Liver (tissue), 9 donors: Measurements from ENCODE around the gene CASTOR1. TPM values are rescaled to one million over a fixed set of nuclear protein-coding genes. Genes with fewer than 3 reads are reported as not detected.

Source experiments
- DNase-seq: peaks from one replicate; pipeline ENCODE4 v3.0.0-alpha.2; 2017; ENCODE audit warnings: low spot score
- H3K27ac ChIP-seq, 2 donors: one replicate each; pipeline ENCODE4 v1.7.0; 2013; ENCODE audit warnings: inconsistent platforms in 2 of 2, low read length in 2 of 2, control low read depth in 1 of 2, low read depth in 1 of 2, mild to moderate bottlenecking in 1 of 2
- H3K27me3 ChIP-seq, 4 donors: one replicate each; pipeline versions ENCODE4 v1.6.1 to v1.7.0; 2013; ENCODE audit warnings: low read length in 3 of 4, inconsistent platforms in 1 of 4, mild to moderate bottlenecking in 1 of 4, moderate library complexity in 1 of 4; ENCODE audit not compliant: control insufficient read depth in 4 of 4, insufficient read depth in 4 of 4
- H3K36me3 ChIP-seq, 4 donors: one replicate each; pipeline versions ENCODE4 v1.6.1 to v1.7.0; 2013; ENCODE audit warnings: low read length in 3 of 4, mild to moderate bottlenecking in 3 of 4, low read depth in 1 of 4, moderate library complexity in 1 of 4; ENCODE audit not compliant: control insufficient read depth in 4 of 4, insufficient read depth in 3 of 4
- H3K4me1 ChIP-seq, 4 donors: one replicate each; pipeline versions ENCODE4 v1.6.1 to v1.7.0; 2013; ENCODE audit warnings: low read length in 3 of 4, mild to moderate bottlenecking in 3 of 4, moderate library complexity in 1 of 4; ENCODE audit not compliant: control insufficient read depth in 4 of 4, insufficient read depth in 4 of 4
- H3K4me3 ChIP-seq, 3 donors: one replicate each; pipeline versions ENCODE4 v1.6.1 to v1.7.0; 2013; ENCODE audit warnings: low read length in 3 of 3, control low read depth in 1 of 3, low read depth in 1 of 3, mild to moderate bottlenecking in 1 of 3
- H3K9ac ChIP-seq, 2 donors: one replicate each; pipeline ENCODE4 v1.7.0; 2013; ENCODE audit warnings: low read length in 2 of 2, mild to moderate bottlenecking in 2 of 2, moderate library complexity in 2 of 2, control low read depth in 1 of 2, low read depth in 1 of 2
- H3K9me3 ChIP-seq, 4 donors: one replicate each; pipeline versions ENCODE4 v1.6.1 to v1.7.0; 2013; ENCODE audit warnings: low read length in 3 of 4; ENCODE audit not compliant: control insufficient read depth in 4 of 4
- EGR1 ChIP-seq, 2 donors: IDR thresholded peaks; 2 replicates each; pipeline ENCODE4 v1.6.1; 2016 to 2018; ENCODE audit warnings: antibody characterized with exemption in 2 of 2, low read depth in 2 of 2
- FOXA1 ChIP-seq: IDR thresholded peaks from 2 replicates; pipeline ENCODE4 v1.6.1; 2016; ENCODE audit warnings: antibody characterized with exemption
- FOXA2 ChIP-seq: IDR thresholded peaks from 2 replicates; pipeline ENCODE4 v1.6.1; 2016; ENCODE audit warnings: antibody characterized with exemption
- GABPA ChIP-seq, 2 donors: IDR thresholded peaks in 1 of 2; conservative IDR thresholded peaks in 1 of 2; 2 replicates each; pipeline ENCODE4 v1.6.1; 2016; ENCODE audit warnings: antibody characterized with exemption in 2 of 2, mild to moderate bottlenecking in 1 of 2, moderate library complexity in 1 of 2
- HNF4A ChIP-seq, 2 donors: conservative IDR thresholded peaks; 2 replicates each; pipeline ENCODE4 v1.6.1; 2016; ENCODE audit warnings: antibody characterized with exemption in 2 of 2, mild to moderate bottlenecking in 2 of 2
- HNF4G ChIP-seq: IDR thresholded peaks from 2 replicates; pipeline ENCODE4 v1.6.1; 2016; ENCODE audit warnings: antibody characterized with exemption
- JUND ChIP-seq, 2 donors: IDR thresholded peaks; 2 replicates each; pipeline ENCODE4 v1.6.1; 2016; ENCODE audit warnings: antibody characterized with exemption in 2 of 2
- NR2F2 ChIP-seq: IDR thresholded peaks from 2 replicates; pipeline ENCODE4 v1.6.1; 2016; ENCODE audit warnings: antibody characterized with exemption
- RAD21 ChIP-seq, 2 donors: IDR thresholded peaks; 2 replicates each; pipeline ENCODE4 v1.6.1; 2016; ENCODE audit warnings: antibody characterized with exemption in 2 of 2, mild to moderate bottlenecking in 2 of 2
- RXRA ChIP-seq, 2 donors: IDR thresholded peaks; 2 replicates each; pipeline ENCODE4 v1.6.1; 2017 to 2018; ENCODE audit warnings: antibody characterized with exemption in 2 of 2, mild to moderate bottlenecking in 1 of 2
- SP1 ChIP-seq: IDR thresholded peaks from 2 replicates; pipeline ENCODE4 v1.6.1; 2018; ENCODE audit warnings: antibody characterized with exemption, mild to moderate bottlenecking
- TAF1 ChIP-seq: conservative IDR thresholded peaks from 2 replicates; pipeline ENCODE4 v1.6.1; 2016; ENCODE audit warnings: antibody characterized with exemption, mild to moderate bottlenecking
- YY1 ChIP-seq: IDR thresholded peaks from 2 replicates; pipeline ENCODE4 v1.6.1; 2016; ENCODE audit warnings: antibody characterized with exemption, mild to moderate bottlenecking
- WGBS: extraction: QIAGEN DNeasy Blood & Tissue Kit; methylation state at CpG from one replicate; pipeline ENCODE4 v1.1.7; 2013; 5-methylcytosine and 5-hydroxymethylcytosine counted together
- polyA plus RNA-seq, 2 donors: library from polyadenylated mRNA; stranded (reverse) in 1 of 2; unstranded in 1 of 2; fragments of 200-250 nt in 1 of 2; fragments of >200 nt in 1 of 2; fragmentation: Nextera tagmentation in 1 of 2; extraction: Ambion mirVana in 1 of 2; gene quantifications; one replicate each; pipeline versions ENCODE4 v1.2.1 to v1.2.3, GENCODE V29; 2013 to 2015
- total RNA-seq, 2 donors: library from RNA; depleted of rRNA; stranded (reverse); fragments of >200 nt; gene quantifications; one replicate each; pipeline ENCODE4 v1.2.3, GENCODE V29; 2014
- TF ChIP-seq, protein P1 (sequence below): IDR thresholded peaks from 2 replicates; pipeline ENCODE4 v1.6.1; 2016; ENCODE audit warnings: antibody characterized with exemption
- TF ChIP-seq, protein P2 (sequence below): IDR thresholded peaks from 2 replicates; pipeline ENCODE4 v1.6.1; 2016; ENCODE audit warnings: antibody characterized with exemption
- TF ChIP-seq, protein P3 (sequence below): IDR thresholded peaks from 2 replicates; pipeline ENCODE4 v1.6.1; 2016; ENCODE audit warnings: antibody characterized with exemption
- TF ChIP-seq, protein P4 (sequence below): fragments of 150-350 bp; IDR thresholded peaks from 2 replicates; pipeline ENCODE4 v1.5.1; 2017; ENCODE audit warnings: improper control_type of control experiment, low read depth, low read length; ENCODE audit not compliant: missing input control
- TF ChIP-seq, protein P5 (sequence below): IDR thresholded peaks from 2 replicates; pipeline ENCODE4 v1.6.1; 2016; ENCODE audit warnings: antibody characterized with exemption, mild to moderate bottlenecking
- donor health status: healthy.
- donor health status: healthy.
- donor health status: healthy.
- donor health status: healthy.
- donor health status: healthy.

Gene CASTOR1
- total and polyA plus RNA-seq, 4 donors = 1.8 to 5.4 (median 2.4) TPM

DNA sequence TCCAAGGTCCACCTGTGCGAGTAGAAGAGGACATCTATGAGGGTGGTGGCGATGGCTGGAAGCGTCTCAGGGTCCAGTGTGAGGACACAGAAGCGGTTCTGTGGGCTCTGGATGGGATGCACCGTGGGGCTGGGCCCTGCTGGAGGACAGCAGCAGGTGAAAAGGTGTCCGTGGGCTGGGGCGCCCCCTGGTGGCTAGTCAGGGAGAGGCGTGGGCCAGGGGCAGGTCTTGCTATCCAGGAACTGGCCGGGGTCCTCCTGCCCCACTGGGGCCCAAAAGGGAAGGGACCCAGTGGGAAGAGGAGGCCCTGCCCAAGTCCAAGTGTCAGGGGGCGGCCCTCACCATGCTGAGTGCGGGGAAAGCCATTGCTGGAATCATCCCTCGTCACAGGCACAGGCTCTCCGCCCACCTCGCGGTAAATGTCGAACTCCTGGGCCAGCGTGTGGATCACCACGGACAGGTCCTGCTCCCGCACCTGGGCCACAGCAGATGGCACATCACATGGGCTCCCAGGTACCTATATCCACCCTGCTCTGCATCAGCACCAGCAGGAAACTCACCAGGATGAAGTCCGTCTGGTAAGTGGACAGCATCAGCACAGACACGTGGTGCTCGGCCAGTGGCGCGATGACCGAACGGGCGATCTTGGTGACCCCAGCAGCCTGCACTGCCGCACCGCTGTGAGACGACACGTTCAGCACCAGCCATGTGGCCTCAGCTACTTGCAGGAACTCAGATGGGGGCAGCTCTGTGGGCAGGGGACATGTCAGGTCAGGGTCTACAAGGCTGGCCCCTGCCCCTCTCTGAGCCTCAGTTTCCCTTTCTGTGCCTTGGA lies 2.3 kb downstream of the CASTOR1 start:
- DNase-seq = peak; percentile 93
- H3K27ac ChIP-seq = no peak overlapping the region
- peaks cover 8 to 44% (median 33%) of the 10 kb centered on the region in 4 donors for H3K4me1 ChIP-seq
- H3K27me3 ChIP-seq = no peaks in the 10 kb centered on the region
- no peak overlapping the region for H3K9ac ChIP-seq
- H3K36me3 ChIP-seq = peaks cover 0 to 8% (median 0%) of the 10 kb centered on the region in 4 donors
- TF ChIP-seq, protein P1, sequence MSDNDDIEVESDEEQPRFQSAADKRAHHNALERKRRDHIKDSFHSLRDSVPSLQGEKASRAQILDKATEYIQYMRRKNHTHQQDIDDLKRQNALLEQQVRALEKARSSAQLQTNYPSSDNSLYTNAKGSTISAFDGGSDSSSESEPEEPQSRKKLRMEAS = no peak
- no peak for TF ChIP-seq GABPA (IDR thresholded peaks at IDR 0.05 in 1 of 2, conservative IDR thresholded peaks at IDR 0.05 in 1 of 2)
- no peak for TF ChIP-seq FOXA1
- no peak for TF ChIP-seq TAF1
- TF ChIP-seq RAD21 (IDR thresholded peaks at IDR 0.05) = peak; percentile 81 to 88
- TF ChIP-seq, protein P2, sequence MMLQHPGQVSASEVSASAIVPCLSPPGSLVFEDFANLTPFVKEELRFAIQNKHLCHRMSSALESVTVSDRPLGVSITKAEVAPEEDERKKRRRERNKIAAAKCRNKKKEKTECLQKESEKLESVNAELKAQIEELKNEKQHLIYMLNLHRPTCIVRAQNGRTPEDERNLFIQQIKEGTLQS = no peak
- no peak for TF ChIP-seq HNF4G
- TF ChIP-seq, protein P3, sequence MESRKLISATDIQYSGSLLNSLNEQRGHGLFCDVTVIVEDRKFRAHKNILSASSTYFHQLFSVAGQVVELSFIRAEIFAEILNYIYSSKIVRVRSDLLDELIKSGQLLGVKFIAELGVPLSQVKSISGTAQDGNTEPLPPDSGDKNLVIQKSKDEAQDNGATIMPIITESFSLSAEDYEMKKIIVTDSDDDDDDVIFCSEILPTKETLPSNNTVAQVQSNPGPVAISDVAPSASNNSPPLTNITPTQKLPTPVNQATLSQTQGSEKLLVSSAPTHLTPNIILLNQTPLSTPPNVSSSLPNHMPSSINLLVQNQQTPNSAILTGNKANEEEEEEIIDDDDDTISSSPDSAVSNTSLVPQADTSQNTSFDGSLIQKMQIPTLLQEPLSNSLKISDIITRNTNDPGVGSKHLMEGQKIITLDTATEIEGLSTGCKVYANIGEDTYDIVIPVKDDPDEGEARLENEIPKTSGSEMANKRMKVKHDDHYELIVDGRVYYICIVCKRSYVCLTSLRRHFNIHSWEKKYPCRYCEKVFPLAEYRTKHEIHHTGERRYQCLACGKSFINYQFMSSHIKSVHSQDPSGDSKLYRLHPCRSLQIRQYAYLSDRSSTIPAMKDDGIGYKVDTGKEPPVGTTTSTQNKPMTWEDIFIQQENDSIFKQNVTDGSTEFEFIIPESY = no peak
- TF ChIP-seq SP1 = no peak
- no peak for TF ChIP-seq YY1
- no peak for TF ChIP-seq HNF4A (conservative IDR thresholded peaks at IDR 0.05)
- TF ChIP-seq, protein P4, sequence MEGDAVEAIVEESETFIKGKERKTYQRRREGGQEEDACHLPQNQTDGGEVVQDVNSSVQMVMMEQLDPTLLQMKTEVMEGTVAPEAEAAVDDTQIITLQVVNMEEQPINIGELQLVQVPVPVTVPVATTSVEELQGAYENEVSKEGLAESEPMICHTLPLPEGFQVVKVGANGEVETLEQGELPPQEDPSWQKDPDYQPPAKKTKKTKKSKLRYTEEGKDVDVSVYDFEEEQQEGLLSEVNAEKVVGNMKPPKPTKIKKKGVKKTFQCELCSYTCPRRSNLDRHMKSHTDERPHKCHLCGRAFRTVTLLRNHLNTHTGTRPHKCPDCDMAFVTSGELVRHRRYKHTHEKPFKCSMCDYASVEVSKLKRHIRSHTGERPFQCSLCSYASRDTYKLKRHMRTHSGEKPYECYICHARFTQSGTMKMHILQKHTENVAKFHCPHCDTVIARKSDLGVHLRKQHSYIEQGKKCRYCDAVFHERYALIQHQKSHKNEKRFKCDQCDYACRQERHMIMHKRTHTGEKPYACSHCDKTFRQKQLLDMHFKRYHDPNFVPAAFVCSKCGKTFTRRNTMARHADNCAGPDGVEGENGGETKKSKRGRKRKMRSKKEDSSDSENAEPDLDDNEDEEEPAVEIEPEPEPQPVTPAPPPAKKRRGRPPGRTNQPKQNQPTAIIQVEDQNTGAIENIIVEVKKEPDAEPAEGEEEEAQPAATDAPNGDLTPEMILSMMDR = peak; percentile 81
- no peak for TF ChIP-seq RXRA (IDR thresholded peaks at IDR 0.05)
- no peak for TF ChIP-seq EGR1 (IDR thresholded peaks at IDR 0.05; ENCODE audit: low read depth in 2 of 2)
- no peak for TF ChIP-seq FOXA2
- TF ChIP-seq JUND (IDR thresholded peaks at IDR 0.05) = no peak
- no peak for TF ChIP-seq NR2F2
- TF ChIP-seq, protein P5, sequence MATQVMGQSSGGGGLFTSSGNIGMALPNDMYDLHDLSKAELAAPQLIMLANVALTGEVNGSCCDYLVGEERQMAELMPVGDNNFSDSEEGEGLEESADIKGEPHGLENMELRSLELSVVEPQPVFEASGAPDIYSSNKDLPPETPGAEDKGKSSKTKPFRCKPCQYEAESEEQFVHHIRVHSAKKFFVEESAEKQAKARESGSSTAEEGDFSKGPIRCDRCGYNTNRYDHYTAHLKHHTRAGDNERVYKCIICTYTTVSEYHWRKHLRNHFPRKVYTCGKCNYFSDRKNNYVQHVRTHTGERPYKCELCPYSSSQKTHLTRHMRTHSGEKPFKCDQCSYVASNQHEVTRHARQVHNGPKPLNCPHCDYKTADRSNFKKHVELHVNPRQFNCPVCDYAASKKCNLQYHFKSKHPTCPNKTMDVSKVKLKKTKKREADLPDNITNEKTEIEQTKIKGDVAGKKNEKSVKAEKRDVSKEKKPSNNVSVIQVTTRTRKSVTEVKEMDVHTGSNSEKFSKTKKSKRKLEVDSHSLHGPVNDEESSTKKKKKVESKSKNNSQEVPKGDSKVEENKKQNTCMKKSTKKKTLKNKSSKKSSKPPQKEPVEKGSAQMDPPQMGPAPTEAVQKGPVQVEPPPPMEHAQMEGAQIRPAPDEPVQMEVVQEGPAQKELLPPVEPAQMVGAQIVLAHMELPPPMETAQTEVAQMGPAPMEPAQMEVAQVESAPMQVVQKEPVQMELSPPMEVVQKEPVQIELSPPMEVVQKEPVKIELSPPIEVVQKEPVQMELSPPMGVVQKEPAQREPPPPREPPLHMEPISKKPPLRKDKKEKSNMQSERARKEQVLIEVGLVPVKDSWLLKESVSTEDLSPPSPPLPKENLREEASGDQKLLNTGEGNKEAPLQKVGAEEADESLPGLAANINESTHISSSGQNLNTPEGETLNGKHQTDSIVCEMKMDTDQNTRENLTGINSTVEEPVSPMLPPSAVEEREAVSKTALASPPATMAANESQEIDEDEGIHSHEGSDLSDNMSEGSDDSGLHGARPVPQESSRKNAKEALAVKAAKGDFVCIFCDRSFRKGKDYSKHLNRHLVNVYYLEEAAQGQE = no peak
- H3K9me3 ChIP-seq = no peaks in the 10 kb centered on the region
- H3K4me3 ChIP-seq = no peak overlapping the region
- 65% methylated on average over 31 of the region's 31 CpGs for WGBS
